GM12801 (cell line): ENCODE results near the gene CNTN1.

Experiments used
- CTCF ChIP-seq: IDR thresholded peaks from one replicate; pipeline ENCODE4 v1.5.1; 2011; ENCODE audit warnings: control low read depth; ENCODE audit not compliant: insufficient read length; ENCODE audit errors: extremely low read depth

Gene CNTN1

GRCh38 chr12:41023836-41024235 lies 331.6 kb downstream of the CNTN1 start:
- TF ChIP-seq CTCF = no peak

GRCh38 chr12:41026151-41026550 lies 333.9 kb downstream of the CNTN1 start:
- TF ChIP-seq CTCF = no peak

- TF ChIP-seq CTCF = no peak
Observed at GRCh38 chr12:41032386-41032785, 340.1 kb downstream of the CNTN1 start.

- no peak for TF ChIP-seq CTCF
Observed at GRCh38 chr12:41034686-41035085, 342.4 kb downstream of the CNTN1 start.

- no peak for TF ChIP-seq CTCF
Observed at GRCh38 chr12:41039461-41039860, 347.2 kb downstream of the CNTN1 start.

GRCh38 chr12:41045509-41045908 lies 353.3 kb downstream of the CNTN1 start:
- no peak for TF ChIP-seq CTCF

- TF ChIP-seq CTCF = no peak
Observed at GRCh38 chr12:41049033-41049432, 356.8 kb downstream of the CNTN1 start.

GRCh38 chr12:41051954-41052353 lies 359.7 kb downstream of the CNTN1 start:
- no peak for TF ChIP-seq CTCF
